GM19467 (cell line): ENCODE results near the gene COL12A1.
"Not testable (repeated sequence)": the region's sequence is repeated elsewhere in the genome, so short reads cannot be mapped to it uniquely, and the experiment has no call there.

Experiments used
- ATAC-seq: cut with Tn5 transposase; IDR thresholded peaks from one replicate; pipeline ENCODE4 v1.9.1; 2021; ENCODE audit warnings: mild to moderate bottlenecking, moderate library complexity; ENCODE audit not compliant: unreplicated experiment

COL12A1 gene

GRCh38 chr6:75213112-75213511 is 7.3 kb upstream of the COL12A1 start:
- no peak for ATAC-seq

- ATAC-seq, result no peak
Measured at GRCh38 chr6:75211920-75212590, 6.2 kb upstream of the COL12A1 start.

DNA sequence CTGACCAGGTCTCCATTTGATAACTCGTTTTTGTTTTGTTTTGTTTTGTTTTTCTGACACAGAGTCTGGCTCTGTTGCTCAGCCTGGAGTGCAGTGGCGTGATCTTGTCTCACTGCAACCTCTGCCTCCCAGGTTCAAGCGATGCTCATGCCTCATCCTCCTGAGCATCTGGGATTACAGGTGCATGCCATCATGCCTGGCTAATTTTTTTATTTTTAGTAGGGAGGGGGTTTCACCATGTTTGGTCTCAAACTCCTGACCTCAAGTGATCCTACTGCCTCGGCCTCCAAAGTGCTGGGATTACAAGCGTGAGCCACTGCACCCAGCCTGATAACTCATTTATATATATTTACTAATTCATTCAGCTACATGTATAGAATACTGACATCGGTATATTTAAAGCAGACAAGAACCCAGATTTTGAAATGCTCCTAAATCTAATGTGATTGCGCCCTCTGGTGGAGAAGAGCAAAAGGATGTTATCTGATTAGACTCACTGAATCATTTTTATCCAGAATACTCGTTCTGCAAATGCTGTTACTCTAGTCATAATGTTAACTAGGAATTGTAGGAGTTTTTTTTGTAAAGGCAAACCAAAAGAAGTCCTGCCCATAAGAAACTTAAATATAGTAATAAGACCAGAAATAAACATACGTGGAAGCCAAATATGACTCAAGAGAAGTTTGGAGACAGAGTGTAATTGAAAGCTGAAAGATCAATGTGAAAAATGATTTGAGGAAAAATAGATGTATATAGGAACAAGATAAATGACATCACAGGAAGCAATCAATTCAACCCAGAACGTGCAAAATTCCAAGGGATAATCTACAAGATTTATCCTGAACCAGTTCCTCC is 5.3 kb upstream of the COL12A1 start:
- ATAC-seq, result no peak

DNA sequence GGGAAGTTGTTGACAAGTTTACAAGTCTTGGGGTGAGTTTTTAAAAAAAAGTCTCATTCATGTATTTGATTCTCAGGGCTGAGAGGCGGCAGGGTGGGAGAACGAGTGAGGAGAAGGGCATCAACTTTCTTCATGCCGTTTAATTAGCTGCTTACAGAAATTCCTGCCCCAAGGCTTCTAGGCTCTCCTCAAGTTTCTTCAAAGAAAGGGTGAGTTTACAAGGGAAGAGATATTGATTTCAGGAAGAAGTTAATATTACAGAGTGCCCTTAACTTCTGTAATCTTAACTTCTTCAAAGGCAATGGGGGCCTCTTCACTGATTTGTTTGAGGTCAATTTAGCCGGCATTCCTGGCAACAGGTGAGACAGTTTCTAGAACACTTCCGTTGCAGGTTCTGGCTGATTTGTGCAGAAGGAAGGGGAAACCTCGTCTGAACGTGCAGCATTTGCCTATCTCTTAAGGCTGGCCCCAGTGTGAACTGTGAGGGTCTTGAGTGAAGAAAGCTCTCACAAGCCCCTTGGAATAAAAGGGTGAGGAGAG is 3.4 kb upstream of the COL12A1 start:
- no peak for ATAC-seq

DNA sequence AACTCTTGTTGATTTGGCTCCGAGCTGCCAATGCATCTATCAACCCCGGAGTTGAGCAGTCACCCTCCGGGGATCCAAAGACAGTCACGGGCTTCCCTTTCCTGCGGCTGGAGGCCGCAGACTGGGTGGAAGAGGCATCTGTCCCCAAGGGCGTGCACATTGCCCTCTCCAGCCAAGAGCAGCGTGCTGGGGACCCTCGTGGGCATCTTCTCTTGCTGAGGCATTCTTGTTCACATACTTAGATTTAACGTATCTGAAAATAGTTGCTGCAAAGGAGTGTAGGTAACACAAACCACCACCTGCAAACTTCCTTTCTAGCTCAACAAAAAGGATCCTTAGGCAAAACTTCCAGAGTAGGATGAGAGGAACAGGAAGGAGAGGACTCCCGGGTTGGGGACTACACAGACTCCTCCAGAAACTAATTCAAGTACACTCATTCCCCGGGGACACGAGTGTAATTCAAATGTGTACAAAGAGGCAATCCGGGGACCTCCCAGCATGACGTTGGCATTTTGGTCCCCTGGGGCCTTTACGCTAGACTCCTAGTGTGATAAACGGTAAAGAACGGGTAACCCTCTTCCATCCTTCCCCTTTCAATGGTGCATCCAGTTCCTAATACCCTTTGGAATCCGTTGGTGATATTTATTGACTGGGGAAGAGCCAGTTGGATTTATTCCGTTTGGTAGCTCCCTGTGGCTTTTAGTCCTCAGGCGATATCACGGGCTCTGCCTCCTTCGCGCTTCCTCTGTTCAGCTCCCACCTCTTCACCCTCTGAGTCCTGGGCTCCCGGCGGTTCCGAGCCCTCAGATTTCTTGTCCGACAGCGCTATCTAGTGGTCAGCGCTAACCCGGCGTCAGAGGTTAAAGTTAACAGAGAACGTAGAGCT is 2.7 kb upstream of the COL12A1 start:
- ATAC-seq, result peak; percentile 72

DNA sequence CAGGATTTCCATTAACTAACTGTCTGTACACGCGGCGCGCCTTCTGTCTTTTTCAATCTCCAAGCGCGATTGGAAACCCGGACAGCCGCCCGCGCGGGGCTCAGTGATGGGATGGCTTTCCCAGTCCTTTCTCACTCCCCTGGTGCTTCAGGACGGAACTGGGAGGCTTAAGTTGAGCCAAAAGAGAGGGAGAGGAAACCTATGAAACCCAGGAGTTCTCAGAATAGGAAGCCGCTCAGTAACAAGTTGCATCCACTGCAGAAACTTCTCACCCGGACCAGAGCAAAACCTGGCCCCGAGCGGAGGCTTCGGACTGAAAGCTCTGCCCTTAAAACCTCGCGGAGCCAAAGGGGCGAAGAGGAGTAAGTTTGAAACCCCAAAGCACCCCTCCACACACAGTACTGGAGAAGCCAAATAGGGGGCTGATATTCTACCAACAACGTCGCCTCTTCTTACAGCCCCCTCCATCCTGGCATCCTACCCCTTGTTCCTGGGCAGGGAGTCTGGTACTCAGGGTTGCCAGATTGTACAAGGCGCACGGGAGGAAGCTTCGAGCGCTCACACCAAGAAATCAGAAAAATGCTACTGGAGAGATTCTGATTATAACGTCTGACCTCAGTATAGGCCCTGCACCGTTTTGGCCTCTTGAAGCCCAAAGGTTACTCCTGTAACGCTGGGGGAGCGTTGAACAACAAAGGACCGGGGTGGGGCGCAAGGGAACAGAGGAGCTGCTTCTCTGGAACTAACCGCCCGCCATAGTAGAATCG is 906 bp upstream of the COL12A1 start:
- no peak for ATAC-seq

- ATAC-seq, result no peak
Measured at GRCh38 chr6:75204959-75205775, 686 bp downstream of the COL12A1 start.

DNA sequence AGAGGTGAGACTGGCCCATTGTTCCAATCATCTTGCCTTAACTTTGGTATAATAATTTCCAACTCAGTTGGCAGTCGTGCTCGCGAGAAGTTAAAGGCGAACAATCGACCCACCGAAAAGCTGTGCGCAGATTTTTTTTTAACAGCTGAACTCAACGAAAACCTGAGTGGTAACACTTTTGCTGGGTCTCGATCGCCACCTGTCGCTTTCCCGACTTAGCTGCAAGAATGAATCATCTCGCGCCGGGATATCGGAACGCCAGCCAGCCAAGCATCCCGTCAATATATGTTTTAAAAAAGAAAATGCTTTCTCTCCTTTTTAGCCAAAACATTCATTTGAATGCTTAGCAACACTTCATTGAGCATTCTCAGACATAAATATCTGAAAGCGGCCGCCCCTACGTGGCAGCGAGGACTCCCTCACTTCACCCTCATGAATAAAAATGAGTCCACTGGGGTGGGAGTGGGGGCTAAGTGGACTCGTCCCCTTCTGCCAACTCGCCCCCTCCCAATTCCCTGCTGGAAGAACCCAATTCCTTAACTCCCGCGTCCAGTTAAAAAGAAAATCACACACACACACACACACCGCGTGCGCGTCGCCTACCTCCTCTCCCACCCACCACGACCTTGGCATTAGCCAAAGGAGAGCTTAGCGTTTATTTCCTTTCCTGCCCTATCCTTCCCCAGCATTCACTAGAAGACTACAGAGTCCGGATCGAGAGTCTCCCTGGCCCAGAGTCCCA is 1.5 kb downstream of the COL12A1 start:
- ATAC-seq, result no peak

DNA sequence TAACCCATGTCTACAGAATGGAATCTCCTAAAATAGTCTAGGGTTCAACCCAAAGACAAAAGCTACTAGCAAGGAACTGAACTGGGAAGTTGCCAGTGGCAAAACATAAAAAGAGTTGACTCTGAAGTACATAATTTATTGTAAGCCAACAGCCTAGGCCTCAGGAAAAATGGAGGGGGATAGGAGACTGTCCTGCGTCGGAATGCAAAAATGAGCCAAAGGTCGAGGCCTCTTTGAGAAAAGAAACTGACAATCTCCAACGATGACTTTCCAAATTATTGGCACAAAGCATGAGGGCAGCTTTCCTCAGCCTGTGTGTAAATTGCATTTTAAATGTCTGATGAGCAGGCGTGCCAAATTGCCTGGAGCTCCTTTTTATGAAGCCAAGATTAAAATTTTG is 2.1 kb downstream of the COL12A1 start:
- ATAC-seq, result no peak

DNA sequence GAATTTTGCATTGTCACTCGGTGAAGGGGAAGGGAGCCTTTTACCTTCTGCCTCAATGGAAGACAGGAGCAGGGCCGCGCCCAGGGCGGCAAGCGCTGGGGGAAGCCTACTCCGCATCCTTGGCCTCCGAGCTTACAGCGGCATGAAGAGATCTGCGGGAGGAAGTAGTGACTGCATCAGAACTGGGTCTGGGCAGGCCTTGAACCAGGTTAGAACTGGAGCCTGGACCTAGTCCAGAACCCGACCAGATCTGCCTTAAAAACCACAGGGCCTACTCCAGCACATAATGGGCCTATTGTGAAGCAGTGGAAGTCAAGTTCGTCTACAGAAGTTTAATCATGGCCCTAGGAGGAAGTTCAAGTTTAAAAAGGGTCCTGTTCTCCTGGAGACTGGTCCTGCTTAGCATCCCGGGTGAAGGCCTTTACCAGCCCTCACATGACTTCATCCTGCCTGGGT is 3.1 kb downstream of the COL12A1 start:
- ATAC-seq, result no peak

DNA sequence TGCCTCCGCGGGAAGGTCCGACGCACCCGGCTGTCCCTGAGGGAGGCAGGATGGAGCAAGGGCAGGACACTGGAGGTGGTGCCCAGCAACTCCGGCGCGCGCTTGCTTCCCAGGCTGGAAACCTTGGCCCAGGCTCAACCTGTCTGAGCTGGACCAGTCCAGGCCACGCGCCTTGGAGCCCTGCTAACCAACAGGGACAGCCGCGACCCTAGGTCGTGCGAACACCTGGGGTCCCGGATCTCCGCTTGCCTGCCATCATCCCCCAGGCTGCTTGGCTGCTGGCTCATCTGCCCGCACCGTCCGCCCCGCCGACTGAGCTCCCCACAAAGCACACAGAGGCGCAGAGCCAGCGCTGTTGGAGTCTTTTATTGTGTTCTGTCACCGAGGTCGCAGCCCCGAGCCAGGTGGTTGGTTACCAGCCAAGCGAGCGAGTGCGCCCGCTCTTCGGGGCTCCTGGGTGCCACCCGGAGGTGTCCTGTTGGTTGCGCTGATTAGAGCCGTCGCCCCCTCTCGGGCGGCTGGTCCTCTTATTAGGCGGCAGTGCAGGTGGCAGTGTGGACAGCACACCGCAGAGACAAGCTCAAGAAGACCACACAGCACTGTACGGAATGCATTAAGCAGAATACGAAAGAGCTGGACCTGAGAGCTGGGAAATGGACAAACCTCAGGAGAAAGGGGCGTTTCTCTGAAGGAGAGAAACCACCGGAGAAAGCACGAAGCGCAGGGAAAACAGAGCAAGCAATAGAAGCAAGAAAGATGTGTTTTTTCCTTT is 3.8 kb downstream of the COL12A1 start:
- no peak for ATAC-seq

DNA sequence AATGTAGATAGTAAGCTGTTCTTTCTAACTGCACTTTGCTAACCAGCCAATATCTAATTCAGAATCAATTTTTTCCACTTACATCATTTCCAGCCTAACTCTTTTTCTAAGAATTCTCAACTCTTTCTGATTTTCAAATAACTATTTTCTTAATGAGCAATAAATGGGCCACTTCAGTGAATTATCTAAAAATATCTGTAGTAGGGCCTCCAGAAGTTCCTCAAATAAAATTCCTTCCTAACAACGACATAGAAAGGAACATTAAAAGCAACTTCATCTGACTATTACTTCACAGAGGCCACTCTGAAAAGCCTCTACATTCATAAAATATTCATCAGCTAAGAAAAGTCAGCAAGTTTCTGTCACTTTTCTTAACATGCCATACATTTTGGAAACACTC is 4.8 kb downstream of the COL12A1 start:
- no peak for ATAC-seq

- no peak for ATAC-seq
Measured at GRCh38 chr6:75199889-75200288, 6.0 kb downstream of the COL12A1 start.

DNA sequence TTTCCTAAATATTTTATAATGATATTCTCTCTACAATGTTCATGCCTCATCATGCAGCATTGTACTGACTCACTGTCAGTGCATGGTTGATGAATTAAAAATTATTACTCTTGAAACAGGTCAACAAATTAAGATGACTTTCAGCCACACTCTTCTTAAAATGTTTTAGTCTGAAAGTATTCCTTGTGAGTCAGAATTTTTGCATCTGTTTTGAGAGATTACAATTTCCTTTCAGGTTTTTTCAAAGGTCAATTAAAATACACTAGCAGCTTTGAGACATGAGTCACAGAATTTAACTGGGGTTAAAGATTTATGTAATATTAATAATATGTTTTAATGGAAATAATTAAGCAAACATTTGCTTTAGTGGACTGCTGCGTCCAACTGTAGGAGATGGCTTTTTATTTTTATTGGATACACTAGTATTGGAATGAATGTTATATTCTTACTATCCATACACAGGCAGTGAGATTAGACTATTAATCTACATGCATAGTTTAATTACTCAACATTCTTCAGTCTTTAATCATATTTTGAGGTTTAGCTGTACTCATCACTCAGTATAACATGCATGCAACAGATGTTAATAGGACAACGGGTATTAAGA is 9.7 kb downstream of the COL12A1 start:
- ATAC-seq, result no peak

GRCh38 chr6:75188221-75188925 is 17.5 kb downstream of the COL12A1 start:
- no peak for ATAC-seq

DNA sequence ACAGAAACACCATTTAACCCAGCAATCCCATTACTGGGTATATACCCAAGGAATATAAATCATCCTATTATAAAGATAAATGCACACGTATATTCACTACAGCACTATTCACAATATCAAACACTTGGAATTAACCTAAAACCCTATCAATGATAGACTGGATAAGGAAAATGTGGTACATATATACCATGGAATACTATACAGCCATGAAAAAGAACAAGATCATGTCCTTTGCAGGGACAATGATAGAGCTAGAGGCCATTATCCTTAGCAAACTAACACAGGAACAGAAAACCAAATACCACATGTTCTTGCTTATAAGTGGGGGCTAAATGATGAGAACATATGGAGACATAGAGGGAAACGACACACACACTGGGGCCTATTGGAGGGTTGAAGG is 19.3 kb downstream of the COL12A1 start:
- ATAC-seq, result not testable (repeated sequence)

- ATAC-seq, result no peak
Measured at GRCh38 chr6:75183099-75183541, 22.7 kb downstream of the COL12A1 start.
